ENCODE results near the gene TAS2R60.

The TAS2R60 gene

GRCh38 chr7:143437578-143437977 lies 5.7 kb upstream of the TAS2R60 start:
- no peak overlapping the region for H3K4me3 ChIP-seq (ENCODE audit: low read depth, low read length)

- H3K4me3 ChIP-seq (ENCODE audit: low read depth, low read length): no peak overlapping the region
These were observed 3.4 kb upstream of the TAS2R60 start for GRCh38 chr7:143439866-143440265.

- H3K4me3 ChIP-seq (ENCODE audit: low read depth, low read length): no peak overlapping the region
These were observed 970 bp downstream of the TAS2R60 start for GRCh38 chr7:143444063-143444782.

GRCh38 chr7:143444785-143445184 lies 1.5 kb downstream of the TAS2R60 start:
- H3K4me3 ChIP-seq (ENCODE audit: low read depth, low read length): no peak overlapping the region

- no peak overlapping the region for H3K4me3 ChIP-seq (ENCODE audit: low read depth, low read length)
These were observed 4.2 kb downstream of the TAS2R60 start for GRCh38 chr7:143447466-143447865.

GRCh38 chr7:143448429-143448828 lies 5.2 kb downstream of the TAS2R60 start:
- no peak overlapping the region for H3K4me3 ChIP-seq (ENCODE audit: low read depth, low read length)

GRCh38 chr7:143449793-143450192 lies 6.5 kb downstream of the TAS2R60 start:
- H3K4me3 ChIP-seq (ENCODE audit: low read depth, low read length): no peak overlapping the region

- H3K4me3 ChIP-seq (ENCODE audit: low read depth, low read length): no peak overlapping the region
These were observed 7.9 kb downstream of the TAS2R60 start for GRCh38 chr7:143451122-143451521.

GRCh38 chr7:143451746-143452145 lies 8.5 kb downstream of the TAS2R60 start:
- H3K4me3 ChIP-seq (ENCODE audit: low read depth, low read length): no peak overlapping the region

- no peak overlapping the region for H3K4me3 ChIP-seq (ENCODE audit: low read depth, low read length)
These were observed 9.2 kb downstream of the TAS2R60 start for GRCh38 chr7:143452495-143452894.

- no peak overlapping the region for H3K4me3 ChIP-seq (ENCODE audit: low read depth, low read length)
These were observed 10.9 kb downstream of the TAS2R60 start for GRCh38 chr7:143454091-143454680.

GRCh38 chr7:143455491-143455890 lies 12.2 kb downstream of the TAS2R60 start:
- H3K4me3 ChIP-seq (ENCODE audit: low read depth, low read length): no peak overlapping the region

GRCh38 chr7:143455942-143456341 lies 12.7 kb downstream of the TAS2R60 start:
- no peak overlapping the region for H3K4me3 ChIP-seq (ENCODE audit: low read depth, low read length)

- no peak overlapping the region for H3K4me3 ChIP-seq (ENCODE audit: low read depth, low read length)
These were observed 13.9 kb downstream of the TAS2R60 start for GRCh38 chr7:143456992-143457793.

- no peak overlapping the region for H3K4me3 ChIP-seq (ENCODE audit: low read depth, low read length)
These were observed 15.0 kb downstream of the TAS2R60 start for GRCh38 chr7:143458263-143458662.

GRCh38 chr7:143458681-143459080 lies 15.4 kb downstream of the TAS2R60 start:
- H3K4me3 ChIP-seq (ENCODE audit: low read depth, low read length): no peak overlapping the region

- H3K4me3 ChIP-seq (ENCODE audit: low read depth, low read length): no peak overlapping the region
These were observed 16.1 kb downstream of the TAS2R60 start for GRCh38 chr7:143459359-143459758.

- H3K4me3 ChIP-seq (ENCODE audit: low read depth, low read length): no peak overlapping the region
These were observed 17.2 kb downstream of the TAS2R60 start for GRCh38 chr7:143460271-143460979.

- H3K4me3 ChIP-seq (ENCODE audit: low read depth, low read length): no peak overlapping the region
These were observed 18.8 kb downstream of the TAS2R60 start for GRCh38 chr7:143462045-143462444.

GRCh38 chr7:143463556-143463955 lies 20.3 kb downstream of the TAS2R60 start:
- no peak overlapping the region for H3K4me3 ChIP-seq (ENCODE audit: low read depth, low read length)

- no peak overlapping the region for H3K4me3 ChIP-seq (ENCODE audit: low read depth, low read length)
These were observed 20.7 kb downstream of the TAS2R60 start for GRCh38 chr7:143463957-143464356.
